GM21381 (cell line): ENCODE data around the gene METTL13.

Experiments used
- ATAC-seq: cut with Tn5 transposase; IDR thresholded peaks from one replicate; pipeline ENCODE4 v1.9.1; 2021; ENCODE audit warnings: mild to moderate bottlenecking, moderate library complexity; ENCODE audit not compliant: unreplicated experiment

METTL13 gene

DNA sequence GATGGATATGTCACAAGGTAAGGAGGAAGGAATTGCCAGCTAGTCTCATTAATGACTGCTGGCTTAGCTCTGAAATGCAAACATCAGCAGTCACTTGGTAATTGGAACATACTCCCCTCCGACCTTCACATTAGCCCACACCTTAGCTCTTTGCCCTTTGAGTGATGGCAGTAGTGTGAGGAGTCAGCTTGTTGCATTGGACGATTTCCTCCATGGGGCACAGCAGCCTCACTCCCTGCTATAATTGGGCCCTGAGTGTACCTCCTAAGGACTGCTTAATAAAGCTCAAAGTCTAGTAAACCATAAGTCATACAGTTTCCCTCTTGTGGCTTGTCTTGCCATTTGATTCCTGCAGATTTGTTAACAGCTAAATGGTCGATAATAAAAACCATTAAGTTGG, 19.4 kb downstream of the METTL13 start:
- no peak for ATAC-seq

DNA sequence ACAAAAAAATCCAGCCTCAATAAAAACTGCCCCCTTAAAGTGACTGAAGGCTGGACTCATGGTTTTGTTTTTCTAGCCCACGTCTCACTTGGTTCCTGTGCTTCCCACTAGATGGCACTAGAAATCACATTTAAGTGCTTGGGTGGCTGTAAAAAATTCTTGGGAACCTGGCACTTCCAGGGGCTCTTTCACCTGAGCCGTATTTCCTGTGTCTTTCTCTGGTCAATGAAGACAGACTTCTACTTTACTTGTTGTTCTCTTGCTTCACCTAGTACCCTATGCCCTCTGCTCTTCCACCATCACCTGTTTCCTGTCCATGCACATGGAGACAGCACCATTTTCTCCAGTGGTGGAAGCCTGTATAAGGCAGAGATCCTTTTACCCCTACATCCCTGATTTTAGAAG, 20.0 kb downstream of the METTL13 start:
- ATAC-seq: no peak

DNA sequence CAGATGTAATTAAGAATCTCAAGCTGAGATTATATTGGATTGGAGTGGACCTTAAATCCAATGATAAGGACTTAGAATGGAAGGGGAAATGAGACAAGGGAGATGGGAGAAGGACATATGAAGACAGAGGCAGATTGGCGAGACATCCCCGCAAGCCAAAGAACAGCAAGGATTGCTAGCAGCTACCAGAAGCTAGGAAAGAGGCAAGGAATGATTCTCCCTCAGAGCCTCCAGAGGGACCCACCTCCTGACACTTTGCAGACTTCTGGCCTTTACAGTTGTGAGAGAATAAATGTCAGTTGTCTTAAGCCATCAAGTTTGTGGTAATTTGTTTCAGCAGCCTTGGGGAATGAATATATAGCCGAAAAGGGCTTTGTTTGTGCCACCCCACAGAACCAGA, 20.7 kb downstream of the METTL13 start:
- ATAC-seq: no peak

DNA sequence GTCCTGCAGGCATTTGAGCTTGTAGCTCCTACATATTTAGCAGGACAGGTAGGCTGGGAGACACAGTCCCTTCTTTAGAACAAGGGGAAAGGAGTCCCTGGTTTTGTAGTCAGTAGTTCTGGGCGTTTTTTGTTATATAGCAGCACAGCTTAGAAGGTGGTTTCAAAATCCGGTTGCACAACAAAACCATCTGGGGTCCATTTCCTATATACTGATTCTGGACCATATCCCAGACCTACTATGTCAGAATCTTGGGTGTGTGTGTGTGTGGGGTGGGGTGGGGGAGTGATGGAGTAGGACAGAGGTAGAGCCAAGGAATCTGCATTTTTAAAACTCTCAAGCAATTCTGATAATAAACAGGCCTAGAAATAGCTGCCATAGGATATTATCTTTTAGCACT, 21.6 kb downstream of the METTL13 start:
- no peak for ATAC-seq

DNA sequence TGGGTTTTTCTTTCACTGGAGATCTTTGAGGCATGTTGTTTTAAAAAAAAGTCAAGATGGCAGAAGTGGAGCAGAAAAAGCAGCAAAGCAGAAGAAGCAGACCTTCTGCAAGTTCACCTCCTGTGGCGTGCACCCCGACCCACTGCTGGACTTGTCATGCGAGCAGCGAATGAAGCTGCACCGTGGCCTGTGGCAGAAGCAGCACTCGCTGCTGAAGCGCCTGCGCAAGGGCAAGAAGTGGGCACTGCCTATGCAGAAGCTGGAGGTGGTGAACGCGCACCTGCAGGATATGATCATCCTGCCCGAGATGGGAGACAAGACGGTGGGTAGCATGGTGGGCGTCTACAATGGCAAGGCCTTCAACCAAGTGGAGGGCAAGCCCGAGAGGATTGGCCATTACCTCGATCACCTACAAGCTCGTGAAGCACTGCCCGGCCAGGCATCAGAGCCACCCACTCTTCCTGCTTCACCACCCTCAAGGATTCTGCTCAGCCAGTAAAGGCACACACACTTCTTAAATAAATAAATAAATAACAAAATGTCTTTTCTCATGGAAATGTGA, 22.1 kb downstream of the METTL13 start:
- ATAC-seq: no peak

DNA sequence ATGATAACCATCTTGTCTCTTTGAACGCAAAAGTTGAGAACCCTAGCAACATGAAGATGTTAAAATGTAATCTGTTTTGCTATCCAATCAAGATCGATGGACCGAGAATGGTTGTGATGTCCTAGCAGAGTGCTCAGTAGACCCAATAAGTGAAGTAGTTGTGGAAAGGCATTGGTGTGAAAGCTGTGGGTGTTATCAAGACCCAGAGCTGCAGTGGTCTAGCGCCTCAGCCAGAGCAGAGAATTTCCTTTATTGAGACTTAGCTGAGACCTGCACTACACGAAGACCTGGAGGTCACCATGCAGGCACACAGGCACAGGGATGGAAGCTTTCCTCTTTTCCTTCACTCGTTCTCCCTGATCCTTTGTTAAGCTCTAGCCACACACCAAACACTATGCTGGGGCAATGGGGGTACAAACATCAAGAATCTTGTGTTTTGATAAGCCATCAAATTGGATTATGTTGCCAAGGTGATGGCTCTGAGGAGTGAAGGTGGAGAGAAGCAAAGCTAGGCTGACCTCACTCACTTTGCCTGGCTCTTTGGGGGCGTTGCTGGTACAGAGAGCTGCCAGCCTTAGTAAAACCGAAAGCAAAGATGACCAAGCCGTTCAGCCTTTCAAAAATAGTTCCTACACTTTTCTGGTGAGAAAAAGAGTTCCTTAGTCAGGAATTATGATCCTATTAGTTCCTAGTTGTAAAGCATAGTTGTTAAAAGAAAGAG, 24.1 kb downstream of the METTL13 start:
- peak; percentile 75 for ATAC-seq

DNA sequence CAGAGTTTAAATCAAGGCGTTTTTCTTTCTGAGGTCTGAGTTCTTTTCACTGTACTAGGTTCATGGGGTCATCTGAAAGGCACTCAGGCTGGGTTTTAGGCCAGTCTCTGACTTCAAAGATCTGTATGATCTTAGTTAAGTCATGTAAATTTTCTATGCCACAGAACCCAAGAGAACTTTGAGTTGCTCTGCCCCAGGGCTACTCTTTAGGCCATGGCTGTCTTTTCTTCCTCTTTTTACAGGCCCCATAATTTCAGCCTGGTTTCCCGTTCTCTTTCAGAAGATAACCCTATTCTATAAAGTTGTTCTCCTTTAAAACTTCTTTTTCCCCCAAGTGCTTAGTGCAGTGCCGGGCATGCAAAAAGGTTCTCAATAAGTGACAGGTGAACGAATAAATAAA, 26.1 kb downstream of the METTL13 start:
- no peak for ATAC-seq

DNA sequence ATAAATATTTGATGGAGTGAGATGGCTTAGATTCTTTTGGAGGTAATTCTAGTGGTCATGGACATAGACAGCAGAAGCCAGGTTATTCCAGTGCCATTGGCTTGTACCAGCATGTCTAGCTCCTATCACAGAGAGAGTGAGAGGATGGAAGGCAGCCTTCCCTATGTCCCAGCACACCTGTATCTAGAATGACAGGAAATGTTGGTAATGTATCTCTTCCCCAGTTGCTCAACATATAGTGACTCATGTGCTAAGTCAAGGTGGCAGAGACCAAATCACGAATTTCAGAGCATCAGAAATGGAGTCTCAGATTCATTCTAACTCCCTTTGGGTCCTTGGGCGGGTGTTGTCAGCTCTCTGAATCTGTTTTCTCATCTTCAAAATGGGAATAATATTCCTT, 28.4 kb downstream of the METTL13 start:
- no peak for ATAC-seq

DNA sequence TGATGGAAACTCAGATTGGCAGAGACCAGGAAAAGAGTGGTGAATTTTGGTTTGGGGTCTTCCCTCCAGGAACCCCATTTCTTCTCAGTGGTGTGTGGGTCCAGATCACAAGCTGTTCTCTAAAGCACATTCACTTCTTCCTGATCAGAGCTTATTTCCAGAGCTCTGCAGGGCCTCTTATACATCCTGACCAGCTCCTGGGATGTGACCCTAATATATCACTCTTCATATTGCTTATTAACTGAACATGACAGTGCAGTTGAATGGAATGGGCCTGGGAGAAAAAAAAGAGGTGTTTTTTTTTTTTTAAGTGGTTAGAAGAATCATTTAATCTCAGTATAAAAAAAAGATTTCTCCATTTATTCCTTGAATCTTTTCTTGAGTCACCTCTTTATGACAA, 30.2 kb downstream of the METTL13 start:
- ATAC-seq: no peak

DNA sequence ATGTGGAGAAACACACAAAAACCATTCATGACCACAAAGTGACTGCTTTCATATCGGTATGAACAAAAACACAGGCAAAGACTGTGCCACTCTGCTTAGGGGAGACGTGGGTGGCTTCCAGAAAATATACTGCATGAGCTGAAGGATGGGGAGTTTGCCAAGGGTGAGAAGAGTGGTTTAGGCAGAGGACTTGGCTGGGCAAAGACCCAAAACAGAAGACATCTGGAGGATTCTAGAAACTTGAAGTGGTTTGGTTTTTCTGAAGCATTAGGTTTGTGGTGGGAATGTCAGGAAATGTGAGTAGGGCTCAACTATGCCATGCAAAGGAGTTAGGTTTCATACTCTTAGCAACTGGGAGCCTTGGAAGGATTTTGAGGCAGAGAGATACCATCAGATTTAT, 33.2 kb downstream of the METTL13 start:
- no peak for ATAC-seq

DNA sequence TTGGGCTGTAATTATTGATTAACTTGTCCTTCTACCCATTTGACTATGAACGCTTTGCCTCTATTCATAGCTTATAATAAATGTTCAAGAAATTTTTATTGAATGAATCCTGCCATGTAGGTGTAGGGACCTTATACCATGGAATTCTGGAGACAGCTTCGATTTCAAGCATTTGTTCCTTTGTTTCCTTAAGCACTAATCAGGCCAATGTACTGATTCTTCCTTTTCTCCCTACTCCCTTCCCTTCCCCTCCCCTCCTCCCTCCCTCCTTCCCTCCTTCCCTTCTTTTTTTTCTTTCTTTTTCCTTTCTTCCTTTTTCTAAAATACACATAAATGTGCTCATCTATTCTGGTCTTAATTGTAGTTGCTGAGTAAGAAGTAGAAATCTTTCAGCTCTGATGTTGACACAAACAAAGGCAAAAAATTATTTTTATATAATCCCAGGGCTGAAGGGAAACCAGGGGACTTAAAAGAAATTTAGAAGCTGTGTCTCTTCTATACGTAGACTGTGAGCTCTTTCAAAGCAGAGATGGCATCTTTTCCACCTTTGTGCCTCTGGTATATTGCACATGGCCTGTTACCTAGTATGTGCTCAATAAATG, 34.9 kb downstream of the METTL13 start:
- ATAC-seq: no peak

DNA sequence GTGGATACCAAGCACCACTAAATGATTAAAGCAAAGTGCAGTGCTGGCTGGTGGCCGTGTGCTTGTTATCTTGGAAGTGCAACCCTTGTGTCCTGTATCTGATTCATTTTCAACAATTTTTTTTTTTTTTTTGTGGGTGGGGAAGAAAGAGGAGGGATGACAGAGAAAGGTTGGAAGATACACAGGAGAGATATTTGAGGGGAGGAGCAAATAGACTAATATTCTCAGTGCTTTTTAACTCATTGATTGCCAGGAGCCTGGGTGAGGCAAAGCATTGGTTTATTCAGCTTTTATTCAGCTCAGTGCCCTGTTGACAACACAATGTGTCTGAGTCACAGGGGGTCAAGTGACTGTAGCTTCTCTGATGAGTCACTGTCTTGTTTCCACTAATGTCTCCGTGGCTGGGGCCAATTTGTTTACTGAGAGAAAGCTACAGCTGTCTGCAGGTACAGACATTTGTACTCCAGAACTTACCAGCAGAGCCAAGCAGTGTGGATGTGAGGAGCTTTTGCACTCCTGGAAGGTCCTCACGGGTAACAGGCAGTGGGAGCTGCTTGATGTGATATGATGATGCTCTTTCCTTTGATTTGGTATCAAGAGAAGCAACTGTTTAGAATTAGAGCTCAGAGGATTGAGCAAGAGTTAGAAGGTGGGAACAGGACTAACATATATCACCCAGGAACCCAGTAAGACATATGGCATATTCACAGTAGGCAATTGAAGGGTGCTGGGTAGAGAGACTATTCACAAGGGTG, 36.2 kb downstream of the METTL13 start:
- ATAC-seq: no peak

DNA sequence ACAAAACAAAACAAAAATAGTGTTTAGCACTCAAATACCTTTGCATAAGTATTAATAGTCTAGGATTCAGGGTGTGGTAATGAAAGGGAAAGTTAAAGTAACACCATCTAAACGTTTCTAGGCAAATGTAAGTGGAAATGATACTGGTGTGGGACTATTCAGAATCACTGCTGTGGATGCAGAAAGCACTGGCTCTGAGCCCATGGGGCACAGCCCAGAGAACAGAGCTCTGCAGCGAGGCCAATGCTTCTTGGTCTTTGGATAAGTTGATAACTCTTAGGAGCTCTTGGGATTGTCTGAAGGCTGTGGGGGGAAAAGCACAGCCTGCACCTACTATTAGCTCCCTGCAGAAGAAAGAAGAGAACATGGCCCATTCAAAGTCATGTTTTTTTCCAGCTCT, 38.5 kb downstream of the METTL13 start:
- no peak for ATAC-seq

DNA sequence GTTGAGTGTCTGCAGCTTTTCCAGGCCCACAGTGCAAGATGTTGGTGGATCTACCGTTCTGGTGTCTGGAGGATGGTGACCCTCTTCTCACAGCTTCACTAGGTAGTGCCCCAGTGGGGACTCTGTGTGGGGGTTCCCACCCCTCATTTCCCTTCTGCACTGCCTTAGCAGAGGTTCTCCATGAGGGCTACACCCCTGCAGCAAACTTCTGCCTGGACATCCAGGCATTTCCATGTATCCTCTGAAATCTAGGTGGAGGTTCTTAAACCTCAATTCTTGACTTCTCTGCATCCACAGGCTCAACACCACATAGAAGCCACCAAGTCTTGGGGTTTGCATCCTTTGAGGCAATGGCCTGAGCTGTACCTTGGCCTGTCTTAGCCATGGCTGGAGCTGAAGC, 45.5 kb downstream of the METTL13 start:
- no peak for ATAC-seq

DNA sequence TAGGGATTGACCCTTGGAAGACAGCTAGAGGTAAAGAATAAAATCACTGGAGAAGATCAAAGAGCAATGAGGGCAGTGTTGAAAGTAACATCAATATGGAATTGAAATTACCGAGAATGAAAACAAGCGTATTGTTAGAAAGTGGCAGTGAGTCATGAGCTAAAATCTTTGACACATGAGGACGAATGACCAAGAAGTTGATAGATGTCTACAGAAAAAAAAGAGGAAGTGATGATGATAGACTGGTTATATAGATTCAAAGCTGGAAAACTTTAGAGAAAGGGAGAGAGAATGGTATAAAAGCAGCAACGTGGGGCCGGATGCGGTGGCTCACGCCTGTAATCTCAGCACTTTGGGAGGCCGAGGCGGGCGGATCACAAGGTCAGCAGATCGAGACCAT, 47.3 kb downstream of the METTL13 start:
- ATAC-seq: no peak

DNA sequence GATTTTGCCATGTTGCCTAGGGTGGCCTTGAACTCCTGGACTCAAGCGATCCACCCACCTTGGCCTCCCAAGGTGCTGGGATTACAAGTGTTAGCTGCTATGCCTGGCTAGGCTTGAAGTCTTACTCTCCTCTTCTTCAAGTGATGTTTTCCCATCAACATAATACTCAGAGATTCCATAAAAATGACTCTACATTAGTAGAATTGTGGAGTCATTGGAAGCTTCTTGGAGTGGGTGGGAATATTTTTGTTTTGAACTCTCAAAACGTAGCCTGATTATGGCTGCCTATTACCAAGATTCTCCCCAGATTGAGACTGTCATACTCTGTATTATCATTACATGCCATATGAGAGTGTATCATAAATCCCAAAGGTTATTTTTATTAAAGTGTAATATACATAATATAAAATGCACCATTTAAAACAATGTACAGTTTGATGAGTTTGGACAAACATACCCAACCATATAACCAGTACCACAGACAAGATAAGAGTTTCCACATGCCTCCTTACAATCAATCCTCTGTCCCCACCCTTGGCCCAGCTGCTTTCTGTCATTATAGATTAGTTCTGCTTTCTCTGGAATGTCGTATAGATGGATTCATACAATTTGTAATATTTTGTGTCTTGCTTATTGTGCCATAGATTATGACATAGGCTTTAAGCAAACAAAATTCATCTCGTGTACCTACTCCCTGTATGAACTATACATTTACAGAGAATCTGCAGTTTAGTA, 51.8 kb downstream of the METTL13 start:
- ATAC-seq: no peak

DNA sequence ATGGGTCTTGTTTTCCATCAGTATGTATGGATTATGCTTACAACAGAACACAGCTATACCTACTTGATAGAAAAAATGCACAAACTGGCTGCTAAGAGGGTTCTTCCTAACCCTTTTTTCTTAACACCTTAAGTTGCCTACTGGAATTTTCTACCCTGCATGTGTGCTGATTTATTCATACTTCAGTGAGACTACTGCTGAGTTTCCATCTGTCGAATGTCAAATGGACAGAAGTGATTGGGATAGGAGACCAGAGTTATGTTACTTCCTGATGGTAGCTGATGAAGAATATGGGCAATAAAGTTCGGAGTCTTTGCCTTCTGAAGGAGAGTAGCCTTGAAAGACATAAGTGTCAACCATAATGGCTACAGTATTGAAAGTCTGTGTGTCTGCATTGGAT, 53.4 kb downstream of the METTL13 start:
- ATAC-seq: no peak

DNA sequence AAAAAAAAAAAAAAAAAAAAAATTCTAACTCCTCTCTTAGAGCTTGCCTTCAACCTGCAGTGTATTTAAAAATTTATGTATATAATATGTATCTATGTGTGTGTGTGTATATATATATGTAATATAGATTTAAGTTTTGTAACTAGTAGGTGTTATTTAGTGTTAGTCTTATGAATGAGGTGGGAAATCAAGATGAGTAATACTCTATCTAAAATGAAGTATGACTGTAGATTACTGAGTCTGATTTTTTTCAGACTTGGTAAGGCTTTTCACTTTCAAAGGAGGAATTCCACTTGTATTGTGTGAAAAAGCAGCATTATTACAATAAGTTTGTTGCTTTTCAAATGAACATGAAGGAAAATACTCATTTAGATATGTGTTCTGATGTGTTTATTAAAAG, 54.4 kb downstream of the METTL13 start:
- ATAC-seq: no peak

DNA sequence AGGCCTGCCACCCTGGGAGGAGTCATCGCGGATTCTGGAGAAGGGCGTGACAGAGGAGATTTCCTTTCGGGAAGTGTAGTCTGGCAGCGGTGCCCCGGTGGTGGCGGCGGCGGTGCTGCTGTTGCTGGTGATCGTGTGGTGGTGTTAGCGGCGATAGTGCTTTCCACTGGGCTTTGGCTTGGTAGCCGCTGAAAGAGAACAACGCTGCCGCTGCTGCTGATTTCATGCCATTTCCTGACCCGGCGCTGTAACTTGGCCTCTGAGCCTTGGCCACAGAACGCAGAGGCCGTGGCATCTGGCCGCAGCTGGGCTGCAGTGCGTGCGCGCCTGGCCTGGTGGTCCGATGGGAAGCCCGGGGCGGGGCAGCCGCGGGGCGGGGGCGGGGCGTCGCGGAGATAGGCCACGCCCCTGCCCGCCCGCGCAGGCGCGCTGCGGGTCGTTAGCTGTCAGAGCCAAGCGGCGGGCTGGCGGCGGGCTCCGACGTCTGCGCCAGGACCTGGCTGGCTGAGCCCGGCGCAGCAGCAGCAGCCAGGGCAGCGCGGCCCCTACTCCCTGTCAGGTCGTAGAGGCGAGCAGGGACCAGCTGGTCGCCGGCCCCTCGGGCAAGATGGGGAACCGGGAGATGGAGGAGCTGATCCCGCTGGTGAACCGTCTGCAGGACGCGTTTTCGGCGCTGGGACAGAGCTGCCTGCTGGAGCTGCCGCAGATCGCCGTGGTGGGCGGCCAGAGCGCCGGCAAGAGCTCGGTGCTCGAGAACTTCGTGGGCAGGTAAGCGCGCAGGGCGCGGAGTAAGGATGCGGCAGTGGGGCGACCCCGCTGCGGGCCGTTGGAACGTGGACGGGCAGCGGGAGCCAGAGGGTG, 59.8 kb downstream of the METTL13 start, which contains the start of gene DNM3:
Gene DNM3, plus strand, starts transcription at position 449 of the 861 bp plus-strand sequence. Its CDS starts 159 bp downstream, at position 608.
- peak; percentile 79 for ATAC-seq
